ENCODE data around the gene TTC39B.

Gene TTC39B

GRCh38 chr9:15205632-15206420 is 101.2 kb downstream of the TTC39B start:
- Histone ChIP-seq H4K91ac (ENCODE audit: low read depth, low read length, poor library complexity) (no peak overlapping the region), H2BK5ac (ENCODE audit: low read length) (no peak overlapping the region), H3K4me1 (ENCODE audit: control insufficient read depth in 2 of 2, insufficient read depth in 1 of 2, low read depth in 1 of 2, low read length in 2 of 2) (no peaks in the 10 kb centered on the region), H2AFZ (ENCODE audit: low read length) (no peak overlapping the region), H2BK12ac (ENCODE audit: low read length) (no peak overlapping the region), H3K4me2 (ENCODE audit: insufficient read depth, low read length, poor library complexity, severe bottlenecking) (no peak overlapping the region), H3K23ac (ENCODE audit: low read depth, low read length, poor library complexity) (no peak overlapping the region), H2BK15ac (ENCODE audit: low read length) (no peak overlapping the region), H4K8ac (ENCODE audit: low read depth, low read length) (no peak overlapping the region), H3K9me3 (replicated peaks in 1 of 2; ENCODE audit: control insufficient read depth in 2 of 2, insufficient read depth in 1 of 2, low read depth in 1 of 2, low read length in 2 of 2) (no peaks in the 10 kb centered on the region), H3K18ac (ENCODE audit: low read length) (no peak overlapping the region), H3K9ac (ENCODE audit: low read depth, low read length, poor library complexity) (no peak overlapping the region), H3K4me3 (ENCODE audit: low read length in 2 of 2) (no peak overlapping the region), H3K27me3 (ENCODE audit: control insufficient read depth in 3 of 3, insufficient read depth in 3 of 3, low read depth in 1 of 3, low read length in 3 of 3) (no peaks in the 10 kb centered on the region), H3K14ac (ENCODE audit: low read length) (no peak overlapping the region), H2AK5ac (ENCODE audit: low read depth, low read length) (no peak overlapping the region), H2BK120ac (ENCODE audit: low read depth, low read length) (no peak overlapping the region), H3K36me3 (replicated peaks in 1 of 2; ENCODE audit: control insufficient read depth in 2 of 2, insufficient read depth in 2 of 2, low read length in 2 of 2) (no peaks in the 10 kb centered on the region), H3K79me1 (ENCODE audit: low read depth, low read length) (no peaks in the 10 kb centered on the region), H3K4ac (ENCODE audit: low read length) (no peak overlapping the region), H3K27ac (replicated peaks; ENCODE audit: low read length) (no peak overlapping the region)
- WGBS, 2 donors (ENCODE audit: extremely low coverage in 2 of 2, insufficient read length in 2 of 2, insufficient replicate concordance in 1 of 2) = no CpG with 5 or more reads among the region's 7 CpGs
- DNase-seq (ENCODE audit: low spot score) = no peak

- no peak overlapping the region for H2BK15ac ChIP-seq (ENCODE audit: low read length)
- H3K14ac ChIP-seq (ENCODE audit: low read length) = no peak overlapping the region
- H3K4me2 ChIP-seq (ENCODE audit: insufficient read depth, low read length, poor library complexity, severe bottlenecking) = no peak overlapping the region
- no peak overlapping the region for H4K8ac ChIP-seq (ENCODE audit: low read depth, low read length)
- no peaks in the 10 kb centered on the region for H3K36me3 ChIP-seq (replicated peaks in 1 of 2; ENCODE audit: control insufficient read depth in 2 of 2, insufficient read depth in 2 of 2, low read length in 2 of 2)
- no peak overlapping the region for H2BK5ac ChIP-seq (ENCODE audit: low read length)
- H3K4me1 ChIP-seq (ENCODE audit: control insufficient read depth in 2 of 2, insufficient read depth in 1 of 2, low read depth in 1 of 2, low read length in 2 of 2) = no peaks in the 10 kb centered on the region
- no peak overlapping the region for H3K23ac ChIP-seq (ENCODE audit: low read depth, low read length, poor library complexity)
- H4K91ac ChIP-seq (ENCODE audit: low read depth, low read length, poor library complexity) = no peak overlapping the region
- no peak overlapping the region for H2AFZ ChIP-seq (ENCODE audit: low read length)
- H3K27ac ChIP-seq (replicated peaks; ENCODE audit: low read length) = no peak overlapping the region
- no peaks in the 10 kb centered on the region for H3K27me3 ChIP-seq (ENCODE audit: control insufficient read depth in 3 of 3, insufficient read depth in 3 of 3, low read depth in 1 of 3, low read length in 3 of 3)
- no peak overlapping the region for H2BK12ac ChIP-seq (ENCODE audit: low read length)
- H3K9ac ChIP-seq (ENCODE audit: low read depth, low read length, poor library complexity) = no peak overlapping the region
- H3K79me1 ChIP-seq (ENCODE audit: low read depth, low read length) = no peaks in the 10 kb centered on the region
- no peak for DNase-seq (ENCODE audit: low spot score)
- H3K4ac ChIP-seq (ENCODE audit: low read length) = no peak overlapping the region
- no CpG with 5 or more reads among the region's 3 CpGs for WGBS, 2 donors (ENCODE audit: extremely low coverage in 2 of 2, insufficient read length in 2 of 2, insufficient replicate concordance in 1 of 2)
- H3K9me3 ChIP-seq (replicated peaks in 1 of 2; ENCODE audit: control insufficient read depth in 2 of 2, insufficient read depth in 1 of 2, low read depth in 1 of 2, low read length in 2 of 2) = no peaks in the 10 kb centered on the region
- H2BK120ac ChIP-seq (ENCODE audit: low read depth, low read length) = no peak overlapping the region
- no peak overlapping the region for H2AK5ac ChIP-seq (ENCODE audit: low read depth, low read length)
- no peak overlapping the region for H3K18ac ChIP-seq (ENCODE audit: low read length)
- H3K4me3 ChIP-seq (ENCODE audit: low read length in 2 of 2) = no peak overlapping the region
Observed at GRCh38 chr9:15203581-15203980, 103.4 kb downstream of the TTC39B start.

DNA sequence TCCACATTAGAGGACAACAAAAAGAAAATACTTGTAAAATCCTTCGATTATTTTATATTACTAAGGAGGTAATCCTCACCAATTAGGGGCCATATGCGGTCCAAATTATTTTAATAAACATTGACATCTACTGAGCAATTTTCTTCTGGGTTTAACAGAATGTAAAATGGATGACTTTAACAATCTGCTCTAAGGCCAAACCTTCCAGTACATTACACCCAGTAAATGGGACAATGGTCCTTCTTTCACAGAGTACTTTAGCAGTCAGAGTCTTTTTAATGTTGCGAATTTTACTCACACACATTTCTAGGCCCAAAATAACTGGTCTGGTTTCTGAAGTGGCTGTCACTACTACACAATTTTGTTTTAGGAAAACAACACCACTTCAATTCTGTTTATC is 106.9 kb downstream of the TTC39B start:
- Histone ChIP-seq H3K27ac (replicated peaks; ENCODE audit: low read length) (no peak overlapping the region), H2BK5ac (ENCODE audit: low read length) (no peak overlapping the region), H3K36me3 (replicated peaks in 1 of 2; ENCODE audit: control insufficient read depth in 2 of 2, insufficient read depth in 2 of 2, low read length in 2 of 2) (no peaks in the 10 kb centered on the region), H2BK12ac (ENCODE audit: low read length) (no peak overlapping the region), H3K18ac (ENCODE audit: low read length) (no peak overlapping the region), H3K27me3 (ENCODE audit: control insufficient read depth in 3 of 3, insufficient read depth in 3 of 3, low read depth in 1 of 3, low read length in 3 of 3) (no peaks in the 10 kb centered on the region), H2AK5ac (ENCODE audit: low read depth, low read length) (no peak overlapping the region), H3K4ac (ENCODE audit: low read length) (no peak overlapping the region), H2BK120ac (ENCODE audit: low read depth, low read length) (no peak overlapping the region), H3K4me2 (ENCODE audit: insufficient read depth, low read length, poor library complexity, severe bottlenecking) (no peak overlapping the region), H3K9me3 (replicated peaks in 1 of 2; ENCODE audit: control insufficient read depth in 2 of 2, insufficient read depth in 1 of 2, low read depth in 1 of 2, low read length in 2 of 2) (peaks cover 0 to 13% of the 10 kb centered on the region in 2 donors), H3K9ac (ENCODE audit: low read depth, low read length, poor library complexity) (no peak overlapping the region), H2AFZ (ENCODE audit: low read length) (no peak overlapping the region), H3K4me3 (ENCODE audit: low read length in 2 of 2) (no peak overlapping the region), H3K4me1 (ENCODE audit: control insufficient read depth in 2 of 2, insufficient read depth in 1 of 2, low read depth in 1 of 2, low read length in 2 of 2) (no peaks in the 10 kb centered on the region), H4K91ac (ENCODE audit: low read depth, low read length, poor library complexity) (no peak overlapping the region), H2BK15ac (ENCODE audit: low read length) (no peak overlapping the region), H3K14ac (ENCODE audit: low read length) (no peak overlapping the region), H3K23ac (ENCODE audit: low read depth, low read length, poor library complexity) (no peak overlapping the region), H4K8ac (ENCODE audit: low read depth, low read length) (no peak overlapping the region), H3K79me1 (ENCODE audit: low read depth, low read length) (no peaks in the 10 kb centered on the region)
- DNase-seq (ENCODE audit: low spot score) = no peak
- WGBS, 2 donors (ENCODE audit: extremely low coverage in 2 of 2, insufficient read length in 2 of 2, insufficient replicate concordance in 1 of 2) = no CpG with 5 or more reads among the region's 3 CpGs

GRCh38 chr9:15192856-15193255 is 114.2 kb downstream of the TTC39B start:
- no peak for DNase-seq (ENCODE audit: low spot score)
- Histone ChIP-seq H3K4ac (ENCODE audit: low read length) (no peak overlapping the region), H2BK120ac (ENCODE audit: low read depth, low read length) (no peak overlapping the region), H2AK5ac (ENCODE audit: low read depth, low read length) (no peak overlapping the region), H3K14ac (ENCODE audit: low read length) (no peak overlapping the region), H3K27ac (replicated peaks; ENCODE audit: low read length) (no peak overlapping the region), H3K4me2 (ENCODE audit: insufficient read depth, low read length, poor library complexity, severe bottlenecking) (no peak overlapping the region), H3K4me3 (ENCODE audit: low read length in 2 of 2) (no peak overlapping the region), H4K8ac (ENCODE audit: low read depth, low read length) (no peak overlapping the region), H4K91ac (ENCODE audit: low read depth, low read length, poor library complexity) (no peak overlapping the region), H3K36me3 (replicated peaks in 1 of 2; ENCODE audit: control insufficient read depth in 2 of 2, insufficient read depth in 2 of 2, low read length in 2 of 2) (no peaks in the 10 kb centered on the region), H3K4me1 (ENCODE audit: control insufficient read depth in 2 of 2, insufficient read depth in 1 of 2, low read depth in 1 of 2, low read length in 2 of 2) (no peaks in the 10 kb centered on the region), H3K79me1 (ENCODE audit: low read depth, low read length) (peaks cover 2% of the 10 kb centered on the region), H3K18ac (ENCODE audit: low read length) (no peak overlapping the region), H3K9me3 (replicated peaks in 1 of 2; ENCODE audit: control insufficient read depth in 2 of 2, insufficient read depth in 1 of 2, low read depth in 1 of 2, low read length in 2 of 2) (peaks cover 0 to 13% of the 10 kb centered on the region in 2 donors), H2BK15ac (ENCODE audit: low read length) (no peak overlapping the region), H2BK12ac (ENCODE audit: low read length) (no peak overlapping the region), H2BK5ac (ENCODE audit: low read length) (no peak overlapping the region), H2AFZ (ENCODE audit: low read length) (no peak overlapping the region), H3K23ac (ENCODE audit: low read depth, low read length, poor library complexity) (peak overlapping the region; percentile 60), H3K9ac (ENCODE audit: low read depth, low read length, poor library complexity) (peak overlapping the region; percentile 44), H3K27me3 (ENCODE audit: control insufficient read depth in 3 of 3, insufficient read depth in 3 of 3, low read depth in 1 of 3, low read length in 3 of 3) (no peaks in the 10 kb centered on the region)
- no CpG with 5 or more reads among the region's 5 CpGs for WGBS, 2 donors (ENCODE audit: extremely low coverage in 2 of 2, insufficient read length in 2 of 2, insufficient replicate concordance in 1 of 2)

Measured in neuronal stem cell (in vitro differentiated cells).